Heart left ventricle (tissue), 13 donors: ENCODE measurements around the gene LPAR5.

Experiments used
- POLR2A ChIP-seq, 2 donors: fragments of 450-650 bp; IDR thresholded peaks; one replicate each; pipeline ENCODE4 v1.6.1; 2017; ENCODE audit warnings: antibody characterized with exemption in 2 of 2, mild to moderate bottlenecking in 2 of 2, moderate library complexity in 2 of 2
- TF ChIP-seq, protein P1 (sequence below), 12 donors: fragments of 200-600 bp; sonication (generic) in 4 of 12; IDR thresholded peaks; one replicate each; pipeline versions ENCODE4 v1.5.0 to v1.8.0; 2018 to 2022; ENCODE audit warnings: antibody characterized with exemption in 12 of 12, mild to moderate bottlenecking in 5 of 12
- donor health status: ischemic (EF 13 %, LVEDD 7.1; RV severe dilation, severe dysfunction).
- donor health status: DM: no; HTN: yes; CAD: no.
- donor health status: DM: no; HTN: no; CAD: no.
- donor health status: ischemic (EF 25% LVEDD 6.9; RV normal size, moderate dysfunction).
- donor health status: ischemic (EF 25% LVEDD 5.7; RV mildly dilated, moderate dysfunction).
- donor health status: ischemic (EF 35%, LVEDD 5.7; RV mildly dilated, moderate dysfunction).
- donor health status: nonischemic (EF 11% LVEDD 7.7; RV severe dilation, severe dysfunction).
- donor health status: DM: yes; HTN: yes; CAD: no.
- donor health status: PGD.
- donor health status: ischemic (EF 29% LVEDD 5.4; RV normal size, mild dysfunction).
- donor health status: nonischemic (EF 23%, LVEDD 6.1; RV moderate dilation, normal function).

- TF ChIP-seq, protein P1, sequence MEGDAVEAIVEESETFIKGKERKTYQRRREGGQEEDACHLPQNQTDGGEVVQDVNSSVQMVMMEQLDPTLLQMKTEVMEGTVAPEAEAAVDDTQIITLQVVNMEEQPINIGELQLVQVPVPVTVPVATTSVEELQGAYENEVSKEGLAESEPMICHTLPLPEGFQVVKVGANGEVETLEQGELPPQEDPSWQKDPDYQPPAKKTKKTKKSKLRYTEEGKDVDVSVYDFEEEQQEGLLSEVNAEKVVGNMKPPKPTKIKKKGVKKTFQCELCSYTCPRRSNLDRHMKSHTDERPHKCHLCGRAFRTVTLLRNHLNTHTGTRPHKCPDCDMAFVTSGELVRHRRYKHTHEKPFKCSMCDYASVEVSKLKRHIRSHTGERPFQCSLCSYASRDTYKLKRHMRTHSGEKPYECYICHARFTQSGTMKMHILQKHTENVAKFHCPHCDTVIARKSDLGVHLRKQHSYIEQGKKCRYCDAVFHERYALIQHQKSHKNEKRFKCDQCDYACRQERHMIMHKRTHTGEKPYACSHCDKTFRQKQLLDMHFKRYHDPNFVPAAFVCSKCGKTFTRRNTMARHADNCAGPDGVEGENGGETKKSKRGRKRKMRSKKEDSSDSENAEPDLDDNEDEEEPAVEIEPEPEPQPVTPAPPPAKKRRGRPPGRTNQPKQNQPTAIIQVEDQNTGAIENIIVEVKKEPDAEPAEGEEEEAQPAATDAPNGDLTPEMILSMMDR (IDR thresholded peaks at IDR 0.05): no peak
- no peak for TF ChIP-seq POLR2A (IDR thresholded peaks at IDR 0.05)
Measured at GRCh38 chr12:6575648-6576047, 60.1 kb downstream of the LPAR5 start.
